ENCODE data around the gene FAM222A. TPM values are rescaled to one million over a fixed set of nuclear protein-coding genes. Genes with fewer than 3 reads are reported as not detected.

The FAM222A gene
- polyA plus RNA-seq, 3 donors = 5.6 to 9.3 (median 6.1) TPM

Other genes with a start within 250 kb of the FAM222A start
- gene KCTD10, start 236.5 kb upstream of the FAM222A start, polyA plus RNA-seq (ENCODE audit: insufficient read length in 3 of 3) = 10 to 100 TPM; 47.2 to 55.4 (median 55.3) TPM
- 10 to 100 TPM; 30.4 to 38.8 (median 31.2) TPM for gene UBE3B, start 236.2 kb upstream of the FAM222A start, polyA plus RNA-seq (ENCODE audit: insufficient read length in 3 of 3)
- 10 to 100 TPM; 35.1 to 41.5 (median 39.1) TPM for gene MMAB, start 140.3 kb upstream of the FAM222A start, polyA plus RNA-seq (ENCODE audit: insufficient read length in 3 of 3)
- 10 to 100 TPM; 16.3 to 23.9 (median 19.3) TPM for gene MVK, start 140.0 kb upstream of the FAM222A start, polyA plus RNA-seq (ENCODE audit: insufficient read length in 3 of 3)
- 10 to 100 TPM in 2 of 3 donors, 1 to 10 TPM in 1; 9.8 to 18.8 (median 14.8) TPM for gene TRPV4, start 119.6 kb downstream of the FAM222A start, polyA plus RNA-seq (ENCODE audit: insufficient read length in 3 of 3)
- 10 to 100 TPM; 32.4 to 36.4 (median 33.5) TPM for gene GLTP, start 166.7 kb downstream of the FAM222A start, polyA plus RNA-seq (ENCODE audit: insufficient read length in 3 of 3)
- gene TCHP, start 186.4 kb downstream of the FAM222A start, polyA plus RNA-seq (ENCODE audit: insufficient read length in 3 of 3) = 10 to 100 TPM; 23.0 to 30.5 (median 27.8) TPM